Activated T-cell treated with anti-CD3 and anti-CD28 coated beads, Interleukin-2, amount 50 U/mL, for 72 hours (primary cell): ENCODE data around the gene IL1RL1. TPM values are rescaled to one million over a fixed set of nuclear protein-coding genes. Genes with fewer than 3 reads are reported as not detected.

ENCODE experiments used
- ATAC-seq, 2 donors: fragments of 150-1000 bp; cut with Tn5 transposase; replicated peaks in 1 of 2; 2 replicates each; pipeline ENCODE4 v1.10.0; 2021; ENCODE audit warnings: moderate library complexity in 2 of 2, mild to moderate bottlenecking in 1 of 2
- DNase-seq, 2 donors: peaks; one replicate each; pipeline ENCODE4 v3.0.0; 2021 to 2022; ENCODE audit warnings: mixed read lengths in 1 of 2
- H3K27ac Mint-ChIP-seq: one replicate; pipeline ENCODE4 v1.8.0; 2022; ENCODE audit warnings: mild to moderate bottlenecking, moderate library complexity, mixed read lengths
- H3K27me3 Mint-ChIP-seq: one replicate; pipeline ENCODE4 v1.8.0; 2022; ENCODE audit warnings: low read depth, mixed read lengths
- H3K36me3 Mint-ChIP-seq, 2 donors: one replicate each; pipeline ENCODE4 v1.8.0; 2022; ENCODE audit warnings: mixed read lengths in 2 of 2, mild to moderate bottlenecking in 1 of 2; ENCODE audit not compliant: insufficient read depth in 2 of 2
- H3K4me1 Mint-ChIP-seq: one replicate; pipeline ENCODE4 v1.8.0; 2022; ENCODE audit warnings: low read depth, mixed read lengths
- H3K4me3 Mint-ChIP-seq, 2 donors: one replicate each; pipeline ENCODE4 v1.8.0; 2022; ENCODE audit warnings: mild to moderate bottlenecking in 2 of 2, mixed read lengths in 2 of 2, moderate library complexity in 2 of 2
- H3K9me3 Mint-ChIP-seq, 2 donors: one replicate each; pipeline ENCODE4 v1.8.0; 2022; ENCODE audit warnings: mixed read lengths in 2 of 2
- total RNA-seq, 2 donors: library from RNA; stranded (reverse); gene quantifications; one replicate each; pipeline ENCODE4 v1.2.3, GENCODE V29; 2022

Gene IL1RL1
- total RNA-seq, 2 donors from 2014 or later, result 1.6 to 2.2 TPM

DNA sequence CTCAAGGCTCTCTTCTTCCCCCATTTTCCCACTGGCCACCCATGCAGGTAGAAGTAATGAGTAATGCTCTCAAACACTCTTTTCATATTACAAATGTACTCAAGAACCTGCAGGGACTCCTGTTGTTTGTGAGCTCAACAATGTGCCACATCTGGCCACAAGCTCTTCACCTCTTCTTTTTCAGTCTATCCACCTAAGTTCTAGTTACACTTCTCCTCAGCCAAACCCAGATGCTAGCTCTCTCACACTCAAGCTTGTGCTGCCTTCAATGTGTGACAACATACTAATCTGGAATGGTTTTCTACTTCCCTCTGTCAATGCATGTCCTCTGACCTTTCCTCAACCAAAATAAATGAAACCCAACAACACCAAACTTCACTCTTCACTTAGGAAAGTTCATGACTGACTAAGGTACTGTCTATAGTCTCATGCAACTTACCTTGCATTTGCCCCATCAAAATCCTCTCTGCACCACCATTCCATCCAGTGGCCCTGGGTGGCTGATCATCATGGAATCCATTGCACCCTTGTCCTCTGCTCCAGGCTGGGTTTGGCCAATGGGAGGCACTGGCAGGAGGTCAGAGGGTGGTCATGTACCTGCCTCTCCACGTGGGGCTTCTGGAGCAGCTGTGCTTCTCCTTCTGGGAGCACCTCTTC, 38.9 kb downstream of the IL1RL1 start:
- H3K27ac Mint-ChIP-seq, result no peak overlapping the region
- H3K9me3 Mint-ChIP-seq, result no peaks in the 10 kb centered on the region
- no peak for DNase-seq
- peaks cover 13% of the 10 kb centered on the region for H3K4me1 Mint-ChIP-seq
- H3K4me3 Mint-ChIP-seq, result no peak overlapping the region
- peaks cover 7% of the 10 kb centered on the region for H3K27me3 Mint-ChIP-seq
- ATAC-seq, result peak; percentile 67 to 74
- peaks cover 0 to 2% of the 10 kb centered on the region in 2 donors for H3K36me3 Mint-ChIP-seq

GRCh38 chr2:102355526-102356380, 44.4 kb downstream of the IL1RL1 start, which contains the start of gene IL18R1:
IL18R1 (plus strand) TSS chr2:102355796; CDS start chr2:102362661, 6,865 bp downstream.
- Mint-ChIP-seq H3K4me3 (peak within 1 kb of the TSS; percentile 99 to 100), H3K9me3 (no peaks in the 10 kb centered on the region), H3K4me1 (peaks cover 54% of the 10 kb centered on the region), H3K27ac (peak within 1 kb of the TSS; percentile 99), H3K27me3 (no peaks in the 10 kb centered on the region), H3K36me3 (peaks cover 6 to 17% of the 10 kb centered on the region in 2 donors)
- DNase-seq (peak; percentile 82 to 90), ATAC-seq (peak; percentile 89 to 96)

DNA sequence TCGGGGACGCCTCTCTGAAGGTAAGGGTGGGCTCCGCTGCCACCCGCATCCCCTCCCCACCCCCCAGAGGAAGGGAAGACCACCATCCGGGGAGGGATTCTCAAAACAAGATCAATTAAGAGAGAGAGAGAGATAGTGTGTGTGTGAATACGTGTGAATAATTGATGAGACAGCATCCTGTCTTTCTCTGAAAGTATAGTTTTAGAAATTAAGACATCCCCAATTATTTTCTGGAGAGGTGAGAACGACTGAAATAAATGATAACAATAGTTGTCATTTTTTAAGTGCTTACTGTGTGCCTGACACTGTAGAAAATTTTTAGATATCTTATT, 45.0 kb downstream of the IL1RL1 start:
- Mint-ChIP-seq H3K4me3 (peak overlapping the region; percentile 99 to 100), H3K27ac (peak overlapping the region; percentile 99), H3K36me3 (peaks cover 6 to 17% of the 10 kb centered on the region in 2 donors), H3K4me1 (peaks cover 60% of the 10 kb centered on the region), H3K9me3 (no peaks in the 10 kb centered on the region), H3K27me3 (no peaks in the 10 kb centered on the region)
- no peak for ATAC-seq
- no peak for DNase-seq

DNA sequence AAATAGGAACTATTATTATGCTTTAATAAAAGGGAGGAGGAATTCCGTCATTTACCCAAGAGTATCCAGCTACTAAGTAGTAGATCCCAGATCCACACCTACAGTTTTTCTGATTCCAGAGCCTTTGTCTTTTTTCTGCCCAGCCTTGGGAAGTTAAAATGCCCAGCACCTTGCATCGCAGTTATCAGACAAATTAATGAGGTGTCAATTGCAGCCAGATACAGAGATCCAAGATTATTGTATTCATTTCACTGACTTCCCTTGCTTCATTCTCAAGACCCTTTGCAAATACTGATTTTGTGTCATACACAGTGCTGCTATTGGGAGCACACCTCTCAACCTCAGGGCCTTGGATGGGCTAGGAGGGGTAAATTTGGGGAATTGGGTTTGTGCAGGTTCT, 45.4 kb downstream of the IL1RL1 start:
- DNase-seq (no peak), ATAC-seq (no peak)
- Mint-ChIP-seq H3K27ac (peak overlapping the region; percentile 99), H3K27me3 (no peaks in the 10 kb centered on the region), H3K9me3 (no peaks in the 10 kb centered on the region), H3K36me3 (peaks cover 10 to 20% of the 10 kb centered on the region in 2 donors), H3K4me1 (peaks cover 63% of the 10 kb centered on the region), H3K4me3 (peak overlapping the region; percentile 99 to 100)

- Mint-ChIP-seq H3K36me3 (peaks cover 17 to 30% of the 10 kb centered on the region in 2 donors), H3K9me3 (peaks cover 0 to 2% of the 10 kb centered on the region in 2 donors), H3K27ac (peak overlapping the region; percentile 87), H3K4me3 (peak overlapping the region; percentile 99 to 100), H3K27me3 (no peaks in the 10 kb centered on the region), H3K4me1 (peaks cover 67% of the 10 kb centered on the region)
- ATAC-seq (no peak), DNase-seq (no peak)
Observed at GRCh38 chr2:102357937-102358336, 46.6 kb downstream of the IL1RL1 start.

DNA sequence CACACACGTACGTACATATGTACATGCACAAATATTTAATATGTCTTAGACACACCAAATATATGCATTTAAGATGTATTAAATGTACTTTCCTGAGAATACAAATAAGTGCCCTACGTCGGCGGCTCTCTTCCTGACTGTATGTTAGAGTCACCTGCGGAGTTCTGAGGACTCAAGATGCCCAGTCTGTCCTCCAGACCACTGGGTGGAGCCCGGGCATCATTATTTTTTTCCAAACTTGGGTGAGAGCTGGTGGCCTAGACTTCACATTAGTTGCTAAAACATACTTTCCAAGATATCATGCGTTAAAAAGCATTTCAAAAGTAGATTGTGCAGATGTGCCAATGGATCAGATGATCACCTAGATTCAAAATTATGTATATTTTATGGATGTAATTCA, 47.1 kb downstream of the IL1RL1 start:
- ATAC-seq (no peak), DNase-seq (no peak)
- H3K4me3 Mint-ChIP-seq, result peak overlapping the region; percentile 99 to 100
- H3K36me3 Mint-ChIP-seq, result peaks cover 21 to 36% of the 10 kb centered on the region in 2 donors
- H3K27me3 Mint-ChIP-seq, result no peaks in the 10 kb centered on the region
- peaks cover 67% of the 10 kb centered on the region for H3K4me1 Mint-ChIP-seq
- no peak overlapping the region for H3K27ac Mint-ChIP-seq
- peaks cover 0 to 4% of the 10 kb centered on the region in 2 donors for H3K9me3 Mint-ChIP-seq

GRCh38 chr2:102359527-102359926, 48.2 kb downstream of the IL1RL1 start:
- Mint-ChIP-seq H3K36me3 (peaks cover 25 to 46% of the 10 kb centered on the region in 2 donors), H3K27ac (peak overlapping the region; percentile 73), H3K9me3 (peaks cover 0 to 4% of the 10 kb centered on the region in 2 donors), H3K27me3 (no peaks in the 10 kb centered on the region), H3K4me3 (peak overlapping the region in 1 of 2 donors; percentile 99), H3K4me1 (peaks cover 67% of the 10 kb centered on the region)
- ATAC-seq, result no peak
- no peak for DNase-seq

GRCh38 chr2:102361632-102362241, 50.4 kb downstream of the IL1RL1 start:
- Mint-ChIP-seq H3K27me3 (no peaks in the 10 kb centered on the region), H3K27ac (peak overlapping the region; percentile 57), H3K9me3 (peaks cover 13 to 15% of the 10 kb centered on the region in 2 donors), H3K4me3 (peak overlapping the region in 1 of 2 donors; percentile 49), H3K4me1 (peaks cover 60% of the 10 kb centered on the region), H3K36me3 (peaks cover 39 to 62% of the 10 kb centered on the region in 2 donors)
- ATAC-seq (no peak), DNase-seq (no peak)

DNA sequence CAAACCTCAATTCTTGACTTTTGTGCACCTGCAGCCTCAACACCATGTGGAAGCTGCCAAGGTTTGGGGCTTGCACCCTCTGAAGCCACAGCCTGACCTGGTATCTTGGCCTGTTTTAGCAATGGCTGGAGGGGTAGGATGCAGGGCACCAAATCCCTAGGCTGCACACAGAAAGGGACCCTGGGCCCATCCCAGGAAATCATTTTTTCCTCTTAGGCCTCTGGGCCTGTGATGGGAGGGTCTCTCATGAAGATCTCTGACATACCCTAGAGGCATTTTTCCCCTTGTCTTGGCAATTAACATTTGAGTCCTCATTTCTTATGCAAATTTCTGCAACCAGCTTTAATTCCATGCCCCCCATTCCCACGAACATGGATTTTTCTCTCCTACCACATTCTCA, 54.4 kb downstream of the IL1RL1 start:
- H3K4me1 Mint-ChIP-seq, result peaks cover 55% of the 10 kb centered on the region
- peak overlapping the region; percentile 97 for H3K27ac Mint-ChIP-seq
- H3K9me3 Mint-ChIP-seq, result peaks cover 18 to 19% of the 10 kb centered on the region in 2 donors
- DNase-seq (no peak), ATAC-seq (no peak)
- peak overlapping the region in 1 of 2 donors; percentile 80 for H3K4me3 Mint-ChIP-seq
- no peaks in the 10 kb centered on the region for H3K27me3 Mint-ChIP-seq
- peaks cover 58 to 77% of the 10 kb centered on the region in 2 donors for H3K36me3 Mint-ChIP-seq

- H3K27ac Mint-ChIP-seq, result peak overlapping the region; percentile 97
- H3K4me1 Mint-ChIP-seq, result peaks cover 51% of the 10 kb centered on the region
- H3K36me3 Mint-ChIP-seq, result peaks cover 58 to 76% of the 10 kb centered on the region in 2 donors
- no peaks in the 10 kb centered on the region for H3K27me3 Mint-ChIP-seq
- DNase-seq (peak; percentile 38 to 42), ATAC-seq (peak; percentile 61 to 67)
- H3K9me3 Mint-ChIP-seq, result peaks cover 18 to 19% of the 10 kb centered on the region in 2 donors
- H3K4me3 Mint-ChIP-seq, result peak overlapping the region; percentile 52 to 80
Observed at GRCh38 chr2:102366406-102367112, 55.2 kb downstream of the IL1RL1 start.

- Mint-ChIP-seq H3K9me3 (peaks cover 18 to 19% of the 10 kb centered on the region in 2 donors), H3K36me3 (peaks cover 54 to 70% of the 10 kb centered on the region in 2 donors), H3K4me1 (peaks cover 46% of the 10 kb centered on the region), H3K27ac (peak overlapping the region; percentile 97), H3K27me3 (no peaks in the 10 kb centered on the region), H3K4me3 (peak overlapping the region; percentile 52 to 80)
- DNase-seq, result peak; percentile 44 to 50
- ATAC-seq, result peak; percentile 89 to 91
Observed at GRCh38 chr2:102367331-102367971, 56.1 kb downstream of the IL1RL1 start.
